ENCODE results near the gene PSG11.
"Not testable (repeated sequence)": the region's sequence is repeated elsewhere in the genome, so short reads cannot be mapped to it uniquely, and the experiment has no call there.

Gene PSG11

GRCh38 chr19:43026369-43026768, at the start of gene PSG11:
Gene PSG11, minus strand, starts transcription at chr19:43026469. Its CDS starts 97 bp downstream, at chr19:43026372.
- not testable (repeated sequence) for DNase-seq

- not testable (repeated sequence) for DNase-seq
These were observed 36.1 kb upstream of the PSG11 start for GRCh38 chr19:43062418-43062817.

- DNase-seq = not testable (repeated sequence)
These were observed 35.1 kb upstream of the PSG11 start for GRCh38 chr19:43061326-43061725.

GRCh38 chr19:43060254-43060653, 34.0 kb upstream of the PSG11 start:
- DNase-seq = not testable (repeated sequence)

- DNase-seq = not testable (repeated sequence)
These were observed 33.2 kb upstream of the PSG11 start for GRCh38 chr19:43059482-43059881.

GRCh38 chr19:43058440-43058839, 32.2 kb upstream of the PSG11 start:
- DNase-seq = not testable (repeated sequence)

GRCh38 chr19:43047966-43048365, 21.7 kb upstream of the PSG11 start:
- DNase-seq = not testable (repeated sequence)

- DNase-seq = not testable (repeated sequence)
These were observed 20.3 kb upstream of the PSG11 start for GRCh38 chr19:43046578-43046977.

- DNase-seq = not testable (repeated sequence)
These were observed 17.4 kb upstream of the PSG11 start for GRCh38 chr19:43043492-43044180.

GRCh38 chr19:43031645-43032044, 5.4 kb upstream of the PSG11 start:
- DNase-seq = not testable (repeated sequence)

GRCh38 chr19:43028866-43029265, 2.6 kb upstream of the PSG11 start:
- DNase-seq = no peak

- not testable (repeated sequence) for DNase-seq
These were observed 1.7 kb upstream of the PSG11 start for GRCh38 chr19:43027985-43028384.

GRCh38 chr19:43027061-43027460, 792 bp upstream of the PSG11 start:
- not testable (repeated sequence) for DNase-seq

GRCh38 chr19:43022098-43022497, 4.2 kb downstream of the PSG11 start:
- not testable (repeated sequence) for DNase-seq

GRCh38 chr19:43021629-43022028, 4.6 kb downstream of the PSG11 start:
- DNase-seq = not testable (repeated sequence)

- DNase-seq = not testable (repeated sequence)
These were observed 6.7 kb downstream of the PSG11 start for GRCh38 chr19:43019588-43019987.

GRCh38 chr19:43005841-43006240, 20.4 kb downstream of the PSG11 start:
- DNase-seq = not testable (repeated sequence)

GRCh38 chr19:43004846-43005245, 21.4 kb downstream of the PSG11 start:
- not testable (repeated sequence) for DNase-seq

- DNase-seq = not testable (repeated sequence)
These were observed 22.6 kb downstream of the PSG11 start for GRCh38 chr19:43003634-43004033.

GRCh38 chr19:43002948-43003347, 23.3 kb downstream of the PSG11 start:
- DNase-seq = not testable (repeated sequence)

- DNase-seq = not testable (repeated sequence)
These were observed 30.1 kb downstream of the PSG11 start for GRCh38 chr19:42996161-42996560.

- DNase-seq = not testable (repeated sequence)
These were observed 34.2 kb downstream of the PSG11 start for GRCh38 chr19:42992029-42992604.

GRCh38 chr19:42989851-42990250, 36.4 kb downstream of the PSG11 start:
- DNase-seq = no peak

GRCh38 chr19:42989186-42989585, 37.1 kb downstream of the PSG11 start:
- DNase-seq = not testable (repeated sequence)
